H1 (cell line): ENCODE results near the gene CSRP3. TPM values are rescaled to one million over a fixed set of nuclear protein-coding genes. Genes with fewer than 3 reads are reported as not detected.

Source experiments
- EP300 ChIP-seq, 2 experiments: IDR thresholded peaks; 1 replicate in 1 of 2; 2 replicates in 1 of 2; pipeline ENCODE4 v1.6.1; 2011 to 2012; ENCODE audit warnings: low read depth in 2 of 2, low read length in 2 of 2, mild to moderate bottlenecking in 2 of 2, borderline replicate concordance in 1 of 2, inconsistent platforms in 1 of 2, moderate library complexity in 1 of 2
- RAD21 ChIP-seq, 2 experiments: IDR thresholded peaks in 1 of 2; conservative IDR thresholded peaks in 1 of 2; 2 replicates each; pipeline ENCODE4 v1.6.1; 2011; ENCODE audit warnings: low read depth in 2 of 2, low read length in 2 of 2, improper control_type of control experiment in 1 of 2, inconsistent platforms in 1 of 2, mild to moderate bottlenecking in 1 of 2, moderate library complexity in 1 of 2
- polyA plus RNA-seq, 7 experiments: library from polyadenylated mRNA; depleted of rRNA in 3 of 7; stranded (reverse) in 5 of 7; unstranded in 2 of 7; fragments of >200 nt in 5 of 7; fragments of 200-250 nt in 2 of 7; gene quantifications; 1 replicate in 5 of 7; 2 replicates in 1 of 7; 4 replicates in 1 of 7; pipeline versions ENCODE4 v1.2.1 to v1.2.3, GENCODE V29; 2011 to 2013; ENCODE audit warnings: missing spikeins in 2 of 7, mixed read lengths in 2 of 7
- total RNA-seq: library from RNA; stranded (reverse); fragmentation: NEBNext Ultra II Directional; extraction: Animal tissue kit (Norgen Biotek cat#: 25700); gene quantifications from 2 replicates; pipeline ENCODE4 v1.2.1, GENCODE V29; 2021

Gene CSRP3
- total and polyA plus RNA-seq, 2 of the 8 experiments (the other 6 are each of a cell fraction or from before 2014, with no cell fraction given), result not detected

DNA sequence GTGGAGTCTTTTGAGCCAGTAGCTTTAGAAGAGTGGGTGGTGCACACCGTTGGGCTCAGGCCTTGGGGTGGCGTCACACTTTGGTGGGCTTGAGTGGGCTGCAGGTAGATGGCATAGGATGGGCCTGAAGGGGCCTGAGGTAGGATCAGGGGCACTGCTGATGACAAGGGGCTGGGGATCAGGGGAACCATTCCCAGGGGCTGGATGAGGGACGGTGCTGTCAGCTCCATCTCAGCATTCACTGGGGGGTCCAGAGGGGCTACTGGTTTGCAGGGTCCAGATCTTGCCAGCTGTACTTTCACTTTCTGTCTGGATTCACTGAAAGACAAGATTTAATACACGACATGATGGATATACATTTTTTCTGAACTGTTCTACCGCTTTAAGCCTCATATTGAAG, 27.9 kb upstream of the CSRP3 start (continued):
- TF ChIP-seq RAD21 (IDR thresholded peaks at IDR 0.05 in 1 of 2, conservative IDR thresholded peaks at IDR 0.05 in 1 of 2; ENCODE audit: low read depth in 2 of 2, low read length in 2 of 2), result no peak
- no peak for TF ChIP-seq EP300 (IDR thresholded peaks at IDR 0.05; ENCODE audit: borderline replicate concordance in 1 of 2, low read depth in 2 of 2, low read length in 2 of 2)
